ENCODE data around the gene ATP1B3. TPM values are rescaled to one million over a fixed set of nuclear protein-coding genes. Genes with fewer than 3 reads are reported as not detected.

ATP1B3 gene
- total RNA-seq, 1 donor from 2014 or later, result 147 TPM

Other genes starting within 250 kb of the ATP1B3 start
- 103 and 107 TPM in 2 replicates for gene RNF7, start 138.3 kb upstream of the ATP1B3 start, total RNA-seq
- not detected in 2 replicates for gene GRK7, start 113.2 kb upstream of the ATP1B3 start, total RNA-seq

Measured in neural crest cell (in vitro differentiated cells).